Activated T-helper 2 cell treated with anti-CD3 and anti-CD28 coated beads, Interferon-gamma antibody, Interleukin-2, Interleukin-4, amounts not matched to agents 10 μg/mL and 5 μg/mL and 100 μg/mL, durations not matched to agents 14 hours and 24 hours and 36 hours (primary cell): ENCODE results near the gene NELL1. TPM values are rescaled to one million over a fixed set of nuclear protein-coding genes. Genes with fewer than 3 reads are reported as not detected.

Experiments
- DNase-seq: peaks from one replicate; pipeline ENCODE4 v3.0.0; 2021; ENCODE audit warnings: low spot score
- H3K27ac Mint-ChIP-seq: one replicate; pipeline ENCODE4 v1.8.0; 2021; ENCODE audit warnings: mixed read lengths
- H3K27me3 Mint-ChIP-seq: one replicate; pipeline ENCODE4 v1.8.0; 2021; ENCODE audit warnings: low read depth, mixed read lengths
- H3K36me3 Mint-ChIP-seq: one replicate; pipeline ENCODE4 v1.8.0; 2021; ENCODE audit warnings: low read depth, mixed read lengths
- H3K4me1 Mint-ChIP-seq: one replicate; pipeline ENCODE4 v1.8.0; 2021; ENCODE audit warnings: low read depth, mixed read lengths
- H3K4me3 Mint-ChIP-seq: one replicate; pipeline ENCODE4 v1.8.0; 2021; ENCODE audit warnings: low read depth, mild to moderate bottlenecking, moderate library complexity, mixed read lengths
- H3K9me3 Mint-ChIP-seq: one replicate; pipeline ENCODE4 v1.8.0; 2021; ENCODE audit warnings: mixed read lengths
- intact Hi-C: fragments of 100-400 bp; cut with micrococcal nuclease; formaldehyde crosslinking; loops from one replicate; pipeline ENCODE4 v1.15.1; 2023
- total RNA-seq: library from RNA; stranded (reverse); gene quantifications from 2 replicates; pipeline ENCODE4 v1.2.3, GENCODE V29; 2022

The NELL1 gene
- total RNA-seq, 1 donor from 2014 or later: 0.07 TPM

DNA sequence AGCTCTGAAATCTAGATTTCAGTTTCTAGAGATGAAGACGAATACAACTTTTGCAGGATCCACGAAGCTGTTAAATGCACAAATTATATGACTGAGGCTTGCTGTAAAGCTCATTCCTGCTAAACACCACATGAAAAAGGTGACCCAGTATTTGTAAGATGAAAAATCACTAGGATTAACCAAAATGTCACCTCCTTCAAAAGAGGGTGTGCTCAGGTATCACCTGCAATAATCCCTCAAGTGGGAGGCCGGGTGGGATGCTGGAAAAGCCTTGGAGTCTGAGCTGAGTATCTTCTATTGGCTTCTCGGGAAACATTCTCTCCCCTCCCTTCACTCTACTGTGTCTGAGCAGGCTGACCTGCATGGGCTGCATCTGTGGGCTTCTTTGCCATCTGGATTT, 195.8 kb downstream of the NELL1 start:
- no peaks in the 10 kb centered on the region for H3K36me3 Mint-ChIP-seq
- DNase-seq: no peak
- H3K4me3 Mint-ChIP-seq: no peak overlapping the region
- no peaks in the 10 kb centered on the region for H3K4me1 Mint-ChIP-seq
- H3K27me3 Mint-ChIP-seq: no peaks in the 10 kb centered on the region
- intact Hi-C loops: no loop called here
- H3K27ac Mint-ChIP-seq: no peak overlapping the region
- no peaks in the 10 kb centered on the region for H3K9me3 Mint-ChIP-seq

DNA sequence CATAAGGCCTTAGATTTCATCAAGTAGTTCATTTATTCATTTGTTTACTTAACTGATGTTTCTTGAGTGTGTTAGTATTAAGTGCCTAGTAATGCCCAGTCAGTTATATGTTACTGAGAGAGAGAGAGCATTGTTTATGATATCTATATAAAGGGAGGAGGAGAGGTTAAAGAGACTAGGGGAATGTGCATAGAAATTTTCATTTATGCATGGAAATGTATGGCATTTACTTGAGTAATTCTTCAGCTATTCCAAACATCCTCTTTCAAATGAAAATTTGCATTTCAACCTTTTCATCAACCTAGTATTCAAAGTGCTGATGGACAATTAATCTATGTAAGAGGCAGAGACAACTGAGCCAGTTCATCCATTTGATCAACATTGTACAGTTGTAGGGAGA, 199.7 kb downstream of the NELL1 start:
- no peak for DNase-seq
- H3K4me3 Mint-ChIP-seq: no peak overlapping the region
- H3K27ac Mint-ChIP-seq: no peak overlapping the region
- no peaks in the 10 kb centered on the region for H3K4me1 Mint-ChIP-seq
- no peaks in the 10 kb centered on the region for H3K36me3 Mint-ChIP-seq
- intact Hi-C loops: no loop called here
- no peaks in the 10 kb centered on the region for H3K27me3 Mint-ChIP-seq
- H3K9me3 Mint-ChIP-seq: no peaks in the 10 kb centered on the region

DNA sequence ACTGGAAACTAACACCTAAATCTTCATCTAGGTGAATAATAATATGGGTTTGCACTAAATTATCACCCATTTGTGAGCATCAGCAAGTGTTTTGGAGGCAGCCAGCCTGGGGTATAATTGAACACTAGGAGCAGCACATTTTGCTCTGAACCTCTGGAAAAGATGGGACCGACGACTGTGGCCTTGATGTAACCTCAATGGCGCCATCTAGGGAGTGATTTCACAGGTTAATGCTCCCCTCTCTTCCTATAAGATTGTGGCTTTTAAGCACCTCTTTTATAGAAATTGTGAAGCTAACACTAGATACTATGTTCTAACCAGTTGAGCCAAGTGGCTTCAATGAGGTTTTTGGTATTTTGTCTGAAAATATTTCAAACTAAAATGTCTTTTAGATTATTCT, 203.7 kb downstream of the NELL1 start:
- Mint-ChIP-seq H3K4me3 (no peak overlapping the region), H3K4me1 (no peaks in the 10 kb centered on the region), H3K27ac (no peak overlapping the region), H3K27me3 (no peaks in the 10 kb centered on the region), H3K9me3 (no peaks in the 10 kb centered on the region), H3K36me3 (no peaks in the 10 kb centered on the region)
- intact Hi-C loops: no loop called here
- DNase-seq: no peak

DNA sequence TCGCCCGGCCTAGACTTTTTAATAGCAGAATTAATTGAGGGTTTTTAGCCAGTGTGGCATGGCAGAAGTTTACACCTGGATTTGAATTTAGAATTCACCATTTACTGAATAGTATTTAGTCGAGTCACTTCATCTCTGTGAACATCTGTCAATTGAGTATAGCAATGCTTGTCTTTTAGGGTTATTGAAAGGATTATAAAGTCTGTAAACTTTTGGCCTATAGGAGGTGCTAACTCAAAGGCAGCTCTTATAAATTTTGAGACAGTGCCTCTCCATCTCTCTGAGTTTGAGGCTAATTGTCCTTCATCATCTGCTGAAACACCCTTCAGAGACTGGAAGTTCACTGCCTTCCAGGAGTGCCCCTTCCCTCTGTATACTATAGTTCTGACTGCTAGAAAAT, 205.0 kb downstream of the NELL1 start:
- intact Hi-C loops: no loop called here
- Mint-ChIP-seq H3K4me3 (no peak overlapping the region), H3K27me3 (no peaks in the 10 kb centered on the region)

DNA sequence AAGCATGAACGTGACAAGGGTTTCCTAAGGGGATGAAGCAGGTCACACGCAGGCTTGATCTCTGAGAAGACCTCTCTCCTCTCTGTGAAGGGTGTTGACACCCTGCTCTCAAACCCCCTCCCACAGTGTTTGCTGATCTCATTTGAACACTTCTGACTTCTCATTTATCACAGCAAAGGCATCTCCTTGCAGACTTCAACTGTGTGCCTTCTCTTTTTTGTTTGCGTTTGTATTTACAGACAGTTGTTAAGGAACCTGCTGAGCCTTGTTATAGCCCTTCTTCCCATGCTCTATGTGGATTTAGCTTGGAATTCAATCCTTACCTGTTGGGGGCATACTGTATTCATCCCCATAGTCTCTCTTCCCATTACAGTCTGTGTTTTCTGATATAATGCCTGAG, 206.5 kb downstream of the NELL1 start:
- H3K4me3 Mint-ChIP-seq: no peak overlapping the region
- intact Hi-C loops: no loop called here
- H3K4me1 Mint-ChIP-seq: no peaks in the 10 kb centered on the region
- no peak for DNase-seq
- H3K27me3 Mint-ChIP-seq: no peaks in the 10 kb centered on the region
- H3K9me3 Mint-ChIP-seq: no peaks in the 10 kb centered on the region
- H3K36me3 Mint-ChIP-seq: no peaks in the 10 kb centered on the region
- H3K27ac Mint-ChIP-seq: no peak overlapping the region

More for the DNA sequence above, 205.0 kb downstream of the NELL1 start:
- no peaks in the 10 kb centered on the region for H3K36me3 Mint-ChIP-seq
- no peaks in the 10 kb centered on the region for H3K9me3 Mint-ChIP-seq
- H3K27ac Mint-ChIP-seq: no peak overlapping the region
- no peak for DNase-seq
- H3K4me1 Mint-ChIP-seq: no peaks in the 10 kb centered on the region

DNA sequence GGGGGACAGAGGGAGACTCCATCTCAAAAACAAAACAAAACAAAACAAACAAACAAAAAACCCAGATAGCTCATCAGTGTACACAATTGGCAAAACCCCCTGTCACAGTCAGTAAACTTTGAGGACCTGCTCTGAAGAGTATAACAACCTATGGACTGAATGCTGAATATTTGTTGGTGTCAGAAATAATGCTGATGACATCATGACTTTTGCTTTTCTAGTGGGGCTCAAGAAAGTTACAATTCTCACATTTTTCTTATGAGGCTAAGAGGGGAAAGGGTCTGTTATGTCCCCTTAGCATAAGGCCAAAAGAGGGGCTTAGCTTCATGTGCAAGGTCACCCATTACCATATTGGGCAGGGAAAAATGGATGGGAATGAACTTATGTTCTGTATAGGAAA, 207.4 kb downstream of the NELL1 start:
- intact Hi-C loops: no loop called here

DNA sequence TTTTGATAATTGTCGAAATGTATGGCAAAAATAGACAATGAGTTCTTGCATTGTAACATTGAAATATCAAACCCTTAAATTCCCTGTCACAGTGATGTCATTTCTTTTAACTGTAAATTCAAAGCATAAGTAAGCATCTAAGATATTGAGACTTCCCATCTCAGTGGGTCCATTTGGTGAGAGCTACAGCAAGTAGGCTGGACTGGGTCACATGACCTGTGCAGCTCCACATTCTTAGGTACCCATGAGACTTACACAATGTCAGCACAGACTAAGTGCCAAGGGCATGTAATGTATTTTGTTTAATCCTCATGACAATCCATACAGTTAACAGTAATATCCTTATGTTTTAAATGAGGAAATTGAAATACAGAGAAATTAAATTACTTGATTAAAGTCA, 210.7 kb downstream of the NELL1 start:
- Mint-ChIP-seq H3K27me3 (no peaks in the 10 kb centered on the region), H3K36me3 (no peaks in the 10 kb centered on the region), H3K4me3 (no peak overlapping the region), H3K4me1 (no peaks in the 10 kb centered on the region), H3K27ac (no peak overlapping the region), H3K9me3 (no peaks in the 10 kb centered on the region)
- DNase-seq: no peak
- intact Hi-C loops: no loop called here

More for the DNA sequence above, 207.4 kb downstream of the NELL1 start:
- Mint-ChIP-seq H3K9me3 (no peaks in the 10 kb centered on the region), H3K36me3 (no peaks in the 10 kb centered on the region), H3K4me3 (no peak overlapping the region), H3K4me1 (no peaks in the 10 kb centered on the region), H3K27ac (no peak overlapping the region), H3K27me3 (no peaks in the 10 kb centered on the region)
- DNase-seq: no peak

DNA sequence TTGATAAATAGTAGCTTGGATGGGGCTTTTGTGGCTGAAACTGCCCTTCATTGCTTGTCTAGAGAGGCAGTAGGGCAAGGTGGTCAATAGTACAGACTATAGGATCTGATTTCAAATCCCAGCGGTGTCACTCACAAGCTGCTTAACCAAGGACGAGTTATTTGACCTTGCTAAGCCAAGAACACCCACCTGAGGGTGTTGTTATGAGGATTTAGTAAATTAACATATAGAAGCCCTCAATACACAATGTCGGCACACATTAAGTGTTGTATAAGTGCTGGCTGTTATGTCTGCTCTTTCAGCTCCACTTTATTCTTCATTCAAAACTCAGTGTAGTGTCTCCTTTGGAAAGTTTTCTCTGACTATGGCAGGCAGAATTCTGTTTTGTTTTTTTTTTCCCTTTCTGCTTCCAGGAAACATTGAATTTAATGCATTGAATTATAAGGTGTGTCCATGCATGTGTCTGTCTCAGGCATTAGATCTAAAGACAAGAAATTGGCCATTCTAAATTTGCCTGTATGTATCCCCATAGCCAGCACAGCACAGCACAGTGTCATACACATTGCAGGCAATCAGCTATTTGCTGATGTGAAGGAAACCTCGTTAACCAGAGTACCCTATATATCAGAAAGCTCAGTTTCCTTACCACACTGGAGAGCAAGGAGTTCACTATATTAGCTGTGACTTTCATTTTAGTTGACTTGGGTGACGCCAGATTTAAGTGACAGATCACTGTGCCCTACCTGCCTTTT, 212.1 kb downstream of the NELL1 start:
- no peak for DNase-seq
- no peaks in the 10 kb centered on the region for H3K4me1 Mint-ChIP-seq
- intact Hi-C loops: no loop called here
- no peak overlapping the region for H3K4me3 Mint-ChIP-seq
- H3K27me3 Mint-ChIP-seq: no peaks in the 10 kb centered on the region
- no peaks in the 10 kb centered on the region for H3K36me3 Mint-ChIP-seq
- no peaks in the 10 kb centered on the region for H3K9me3 Mint-ChIP-seq
- no peak overlapping the region for H3K27ac Mint-ChIP-seq

DNA sequence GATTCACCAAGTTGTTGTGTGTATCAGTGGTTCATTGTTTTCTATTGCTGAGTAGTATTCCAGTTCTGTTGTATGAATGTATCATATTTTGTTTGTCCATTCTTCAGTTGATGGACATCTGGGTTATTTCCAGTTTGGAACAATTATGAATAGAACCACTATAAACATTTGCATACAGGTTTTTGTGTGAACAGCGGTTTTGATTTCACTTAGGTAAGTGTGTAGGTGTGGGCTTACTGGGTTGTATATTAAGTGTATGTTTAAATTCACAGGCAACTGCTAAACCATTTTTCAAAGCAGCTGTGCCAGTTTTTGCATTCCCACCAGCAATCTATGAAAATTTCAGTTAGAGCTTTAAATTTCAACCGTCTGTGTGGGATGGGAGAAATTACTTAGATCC, 217.8 kb downstream of the NELL1 start:
- no peak overlapping the region for H3K4me3 Mint-ChIP-seq
- H3K27me3 Mint-ChIP-seq: no peaks in the 10 kb centered on the region
- no peak overlapping the region for H3K27ac Mint-ChIP-seq
- intact Hi-C loops: no loop called here
- DNase-seq: no peak
- peaks cover 3% of the 10 kb centered on the region for H3K9me3 Mint-ChIP-seq
- no peaks in the 10 kb centered on the region for H3K36me3 Mint-ChIP-seq
- H3K4me1 Mint-ChIP-seq: no peaks in the 10 kb centered on the region

DNA sequence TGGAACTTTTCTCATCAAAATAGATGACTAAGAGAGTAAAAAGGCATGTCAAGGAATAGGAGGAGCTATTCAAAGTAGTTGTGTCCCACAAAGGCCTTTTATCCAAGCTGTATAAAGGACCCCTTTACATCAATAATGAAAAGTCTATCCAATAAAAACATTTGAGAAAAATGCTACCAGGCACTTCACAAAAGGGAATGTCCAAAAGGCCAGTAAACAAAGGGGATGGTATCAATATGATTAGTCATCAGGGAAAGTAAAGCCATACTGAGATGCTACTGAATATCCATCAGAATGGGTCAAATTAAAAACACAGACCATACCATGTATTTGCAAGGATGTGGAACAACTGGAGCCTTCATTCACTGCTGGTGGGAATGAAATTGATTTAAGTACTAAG, 224.9 kb downstream of the NELL1 start:
- intact Hi-C loops: no loop called here
- Mint-ChIP-seq H3K27me3 (no peaks in the 10 kb centered on the region), H3K9me3 (peaks cover 19% of the 10 kb centered on the region), H3K4me1 (no peaks in the 10 kb centered on the region), H3K36me3 (no peaks in the 10 kb centered on the region), H3K4me3 (no peak overlapping the region), H3K27ac (no peak overlapping the region)
- DNase-seq: no peak

DNA sequence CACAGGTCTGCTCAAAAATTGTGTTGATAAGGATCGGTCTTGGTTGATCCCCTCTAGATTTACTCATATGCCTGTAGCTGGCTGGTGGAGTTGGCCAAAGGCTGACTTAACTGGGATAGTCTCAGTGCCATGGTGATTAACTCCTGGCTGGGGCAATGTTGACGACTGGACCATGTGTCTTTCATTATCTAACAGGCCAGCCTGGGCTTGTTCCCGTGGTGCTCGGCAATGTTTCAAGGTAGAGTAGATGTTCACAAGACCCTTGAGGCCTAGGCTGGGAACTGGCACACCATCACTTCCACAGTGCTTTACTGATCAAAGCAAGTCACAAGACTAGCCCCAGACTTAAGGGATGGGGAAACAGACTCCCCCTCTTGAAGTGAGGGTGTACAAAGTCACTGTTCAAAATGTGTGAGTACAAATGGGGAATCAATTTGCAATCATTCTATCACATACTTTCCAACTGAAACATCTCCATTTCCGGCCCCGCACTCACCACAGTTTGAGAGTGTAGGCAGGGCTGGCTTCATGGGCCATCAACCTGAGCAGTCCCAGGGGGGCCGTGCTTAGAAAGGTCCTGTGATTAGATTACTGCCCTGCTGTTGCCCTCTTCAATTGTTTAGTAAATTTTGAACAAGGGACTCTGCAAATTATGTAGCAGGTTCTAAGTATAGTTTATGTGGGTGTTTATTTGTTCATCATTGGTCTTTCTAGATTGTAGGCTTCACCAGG, 240.8 kb downstream of the NELL1 start:
- no peak overlapping the region for H3K27ac Mint-ChIP-seq
- intact Hi-C loops: no loop called here

DNA sequence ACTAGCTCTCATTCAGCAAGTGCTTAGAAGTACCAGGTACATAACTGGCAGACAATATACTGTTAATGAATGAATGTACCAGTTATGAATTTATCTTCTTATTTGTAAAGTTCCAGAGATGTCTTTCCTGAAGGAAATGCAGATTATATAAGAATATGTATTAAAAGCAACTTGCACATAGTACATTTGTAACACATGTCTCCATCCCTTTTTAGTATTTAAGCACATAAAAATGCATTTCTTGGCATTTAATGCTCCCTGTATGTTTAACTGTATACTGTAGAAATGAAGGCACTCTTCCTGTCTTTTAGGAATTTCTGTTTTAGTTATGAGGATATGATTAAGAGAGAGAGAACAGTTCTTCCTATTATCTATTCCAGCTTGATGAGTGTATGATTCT, 241.3 kb downstream of the NELL1 start:
- Mint-ChIP-seq H3K27me3 (no peaks in the 10 kb centered on the region), H3K36me3 (no peaks in the 10 kb centered on the region), H3K4me3 (no peak overlapping the region), H3K4me1 (no peaks in the 10 kb centered on the region), H3K27ac (no peak overlapping the region), H3K9me3 (peaks cover 8% of the 10 kb centered on the region)
- intact Hi-C loops: no loop called here
- DNase-seq: no peak

More for the DNA sequence above, 240.8 kb downstream of the NELL1 start:
- no peak for DNase-seq
- Mint-ChIP-seq H3K27me3 (no peaks in the 10 kb centered on the region), H3K4me3 (no peak overlapping the region), H3K4me1 (no peaks in the 10 kb centered on the region), H3K36me3 (no peaks in the 10 kb centered on the region), H3K9me3 (peaks cover 13% of the 10 kb centered on the region)

DNA sequence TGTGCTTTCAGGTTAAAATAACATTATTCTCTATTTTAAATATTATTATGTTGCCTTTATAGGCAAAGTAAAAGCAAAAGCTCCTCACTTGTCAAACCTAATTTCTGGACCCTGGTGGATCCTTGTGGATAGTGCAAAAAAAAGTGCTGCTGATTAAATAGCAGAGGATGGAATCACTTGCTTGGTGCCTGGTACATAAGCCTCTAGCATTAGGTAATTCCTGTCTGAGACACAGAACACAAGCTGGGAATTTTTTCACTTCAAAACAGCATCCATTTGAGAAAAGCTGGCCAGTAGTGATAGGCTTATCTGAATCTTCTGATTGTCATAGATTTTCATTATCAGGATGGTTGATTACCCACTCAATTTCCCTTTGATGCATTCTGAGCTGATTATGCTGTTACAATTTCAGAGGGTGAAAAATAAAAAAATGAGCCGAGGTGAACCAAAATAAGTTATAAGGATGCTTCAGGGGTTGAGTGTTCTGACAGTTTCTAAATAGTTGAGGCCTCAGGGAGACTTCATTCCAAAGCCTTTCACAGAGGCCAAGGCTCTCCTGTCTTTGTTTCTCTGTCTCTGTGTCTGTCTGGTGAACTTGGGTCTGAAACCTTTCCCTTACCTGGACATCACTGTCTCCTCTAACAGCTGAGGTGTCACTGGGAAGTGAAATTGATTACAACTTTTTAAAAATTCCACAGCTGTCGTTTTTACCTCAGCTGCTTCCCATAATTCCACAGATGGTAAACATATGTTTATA, 242.9 kb downstream of the NELL1 start:
- intact Hi-C loops: no loop called here
- DNase-seq: no peak
- H3K27me3 Mint-ChIP-seq: no peaks in the 10 kb centered on the region
- no peaks in the 10 kb centered on the region for H3K4me1 Mint-ChIP-seq
- no peak overlapping the region for H3K4me3 Mint-ChIP-seq
- no peak overlapping the region for H3K27ac Mint-ChIP-seq
- peaks cover 5% of the 10 kb centered on the region for H3K9me3 Mint-ChIP-seq
- no peaks in the 10 kb centered on the region for H3K36me3 Mint-ChIP-seq
